ENCODE measurements around the gene PIK3C2A. TPM values are rescaled to one million over a fixed set of nuclear protein-coding genes. Genes with fewer than 3 reads are reported as not detected.

PIK3C2A gene
- polyA plus RNA-seq, 1 of the 3 experiments (the other 2 are of a cell fraction) = 9.3 TPM

GRCh38 chr11:17214338-17214737 is 6.6 kb upstream of the PIK3C2A start:
- ChIA-PET POLR2A (no interaction called here), CTCF (no interaction called here)
- H2AFZ ChIP-seq (ENCODE audit: low read depth) = no peak overlapping the region
- H3K4me2 ChIP-seq = no peak overlapping the region
- H3K9me2 ChIP-seq = no peaks in the 10 kb centered on the region
- TF ChIP-seq, protein P1, sequence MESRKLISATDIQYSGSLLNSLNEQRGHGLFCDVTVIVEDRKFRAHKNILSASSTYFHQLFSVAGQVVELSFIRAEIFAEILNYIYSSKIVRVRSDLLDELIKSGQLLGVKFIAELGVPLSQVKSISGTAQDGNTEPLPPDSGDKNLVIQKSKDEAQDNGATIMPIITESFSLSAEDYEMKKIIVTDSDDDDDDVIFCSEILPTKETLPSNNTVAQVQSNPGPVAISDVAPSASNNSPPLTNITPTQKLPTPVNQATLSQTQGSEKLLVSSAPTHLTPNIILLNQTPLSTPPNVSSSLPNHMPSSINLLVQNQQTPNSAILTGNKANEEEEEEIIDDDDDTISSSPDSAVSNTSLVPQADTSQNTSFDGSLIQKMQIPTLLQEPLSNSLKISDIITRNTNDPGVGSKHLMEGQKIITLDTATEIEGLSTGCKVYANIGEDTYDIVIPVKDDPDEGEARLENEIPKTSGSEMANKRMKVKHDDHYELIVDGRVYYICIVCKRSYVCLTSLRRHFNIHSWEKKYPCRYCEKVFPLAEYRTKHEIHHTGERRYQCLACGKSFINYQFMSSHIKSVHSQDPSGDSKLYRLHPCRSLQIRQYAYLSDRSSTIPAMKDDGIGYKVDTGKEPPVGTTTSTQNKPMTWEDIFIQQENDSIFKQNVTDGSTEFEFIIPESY (IDR thresholded peaks at IDR 0.05; ENCODE audit: borderline replicate concordance, low read depth) = no peak
- TF ChIP-seq POLR2AphosphoS5 (IDR thresholded peaks at IDR 0.05; ENCODE audit: low read depth, low read length) (no peak), TEAD4 (IDR thresholded peaks at IDR 0.05; ENCODE audit: borderline replicate concordance, insufficient read depth) (no peak)
- peaks cover 4% of the 10 kb centered on the region; the same call in 1 of the 2 replicates for H3K9me3 ChIP-seq
- H3K27ac ChIP-seq (ENCODE audit: low read depth in 2 of 2, low read length in 1 of 2) = no peak overlapping the region
- peaks cover 4% of the 10 kb centered on the region; the same call in 1 of the 2 replicates for H3K79me2 ChIP-seq (ENCODE audit: insufficient read depth)
- no peak for DNase-seq
- H3K4me3 ChIP-seq (ENCODE audit: low read depth in 2 of 2, low read length in 1 of 2) = no peak overlapping the region
- H3F3A ChIP-seq (replicated peaks; ENCODE audit: insufficient read depth) = peaks cover 7% of the 10 kb centered on the region
- no peaks in the 10 kb centered on the region for H3K36me3 ChIP-seq (replicated peaks in 1 of 2; ENCODE audit: control insufficient read depth in 1 of 2, insufficient read depth in 2 of 2, low read length in 1 of 2)
- H4K20me1 ChIP-seq (ENCODE audit: insufficient read depth) = no peaks in the 10 kb centered on the region
- peaks cover 0 to 4% of the 10 kb centered on the region in 2 experiments; a peak in 1 of 4 replicates for H3K4me1 ChIP-seq (ENCODE audit: control insufficient read depth in 1 of 2, insufficient read depth in 2 of 2, low read depth in 1 of 2, low read length in 1 of 2)
- no peaks in the 10 kb centered on the region for H3K27me3 ChIP-seq (ENCODE audit: insufficient read depth)
- no peak overlapping the region for H3K9ac ChIP-seq

DNA sequence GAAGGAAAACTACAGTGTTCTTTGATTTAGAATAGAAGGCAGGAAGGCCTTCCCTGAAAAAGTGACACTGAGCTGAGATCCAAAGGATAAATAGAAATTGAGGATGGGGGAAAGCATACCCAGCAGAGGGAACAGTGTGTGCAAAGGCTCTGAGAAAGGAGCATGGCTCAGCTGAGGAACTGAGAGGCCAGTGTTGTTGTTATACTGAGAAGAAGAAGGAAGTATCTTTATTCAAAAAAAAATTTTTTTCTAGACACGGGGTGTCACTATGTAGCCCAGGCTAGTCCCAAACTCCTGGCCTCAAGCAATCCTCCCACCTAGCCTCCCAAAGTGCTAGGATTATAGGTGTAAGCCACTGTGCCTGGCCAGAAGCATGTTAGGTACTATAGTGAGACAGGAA is 3.5 kb upstream of the PIK3C2A start:
- 82% methylated on average over 1 of the region's 1 CpG for WGBS (ENCODE audit: low lambda C conversion rate)
- CTCF ChIA-PET = interaction anchor here (1.6 kb wide), 1 partner anchor 19 kb away, joined by 4 read pairs; no protein-coding TSS in a partner anchor

More for the DNA sequence above, 3.5 kb upstream of the PIK3C2A start:
- Histone ChIP-seq H3F3A (replicated peaks; ENCODE audit: insufficient read depth) (peaks cover 14% of the 10 kb centered on the region), H3K27ac (ENCODE audit: low read depth in 2 of 2, low read length in 1 of 2) (no peak overlapping the region), H3K4me1 (ENCODE audit: control insufficient read depth in 1 of 2, insufficient read depth in 2 of 2, low read depth in 1 of 2, low read length in 1 of 2) (peaks cover 2 to 4% of the 10 kb centered on the region in 2 experiments; a peak in 2 of 4 replicates), H3K79me2 (ENCODE audit: insufficient read depth) (peaks cover 18% of the 10 kb centered on the region), H3K4me2 (no peak overlapping the region), H3K9me3 (peaks cover 4% of the 10 kb centered on the region; the same call in 1 of the 2 replicates), H3K27me3 (ENCODE audit: insufficient read depth) (no peaks in the 10 kb centered on the region), H3K9ac (no peak overlapping the region), H3K4me3 (ENCODE audit: low read depth in 2 of 2, low read length in 1 of 2) (no peak overlapping the region), H2AFZ (ENCODE audit: low read depth) (no peak overlapping the region), H3K9me2 (no peaks in the 10 kb centered on the region), H4K20me1 (ENCODE audit: insufficient read depth) (peaks cover 3% of the 10 kb centered on the region; the same call in 1 of the 2 replicates), H3K36me3 (replicated peaks in 1 of 2; ENCODE audit: control insufficient read depth in 1 of 2, insufficient read depth in 2 of 2, low read length in 1 of 2) (no peaks in the 10 kb centered on the region)
- no peak for DNase-seq
- POLR2A ChIA-PET = no interaction called here
- TF ChIP-seq FOXJ3 (CRISPR knock-in tag; IDR thresholded peaks at IDR 0.05) (no peak), MXI1 (IDR thresholded peaks at IDR 0.05; ENCODE audit: low read depth, low read length) (no peak), USF1 (IDR thresholded peaks at IDR 0.05; ENCODE audit: borderline replicate concordance, low read depth) (no peak), RXRA (IDR thresholded peaks at IDR 0.05; ENCODE audit: borderline replicate concordance, low read depth) (no peak), YY1 (IDR thresholded peaks at IDR 0.05; ENCODE audit: low read depth) (no peak), POLR2AphosphoS5 (IDR thresholded peaks at IDR 0.05; ENCODE audit: low read depth, low read length) (no peak)
- TF ChIP-seq, protein P2, sequence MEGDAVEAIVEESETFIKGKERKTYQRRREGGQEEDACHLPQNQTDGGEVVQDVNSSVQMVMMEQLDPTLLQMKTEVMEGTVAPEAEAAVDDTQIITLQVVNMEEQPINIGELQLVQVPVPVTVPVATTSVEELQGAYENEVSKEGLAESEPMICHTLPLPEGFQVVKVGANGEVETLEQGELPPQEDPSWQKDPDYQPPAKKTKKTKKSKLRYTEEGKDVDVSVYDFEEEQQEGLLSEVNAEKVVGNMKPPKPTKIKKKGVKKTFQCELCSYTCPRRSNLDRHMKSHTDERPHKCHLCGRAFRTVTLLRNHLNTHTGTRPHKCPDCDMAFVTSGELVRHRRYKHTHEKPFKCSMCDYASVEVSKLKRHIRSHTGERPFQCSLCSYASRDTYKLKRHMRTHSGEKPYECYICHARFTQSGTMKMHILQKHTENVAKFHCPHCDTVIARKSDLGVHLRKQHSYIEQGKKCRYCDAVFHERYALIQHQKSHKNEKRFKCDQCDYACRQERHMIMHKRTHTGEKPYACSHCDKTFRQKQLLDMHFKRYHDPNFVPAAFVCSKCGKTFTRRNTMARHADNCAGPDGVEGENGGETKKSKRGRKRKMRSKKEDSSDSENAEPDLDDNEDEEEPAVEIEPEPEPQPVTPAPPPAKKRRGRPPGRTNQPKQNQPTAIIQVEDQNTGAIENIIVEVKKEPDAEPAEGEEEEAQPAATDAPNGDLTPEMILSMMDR (IDR thresholded peaks at IDR 0.05) = no peak
